Astrocyte of the spinal cord (primary cell): ENCODE results near the gene COA7.

Source experiments
- DNase-seq: peaks from one replicate; pipeline ENCODE4 v3.0.0; 2011; ENCODE audit warnings: low read depth, low spot score
- H3K4me3 ChIP-seq: 2 replicates; pipeline ENCODE4 v1.5.1; 2011; ENCODE audit warnings: low read depth, mild to moderate bottlenecking, low read length, moderate library complexity
- in situ Hi-C: cut with HindIII; loops from 2 replicates; pipeline ENCODE4 v1.10.0; 2017; ENCODE audit warnings: low sequenced_read_pairs
- TF ChIP-seq, protein P1 (sequence below): IDR thresholded peaks from 2 replicates; pipeline ENCODE4 v1.5.1; 2012; ENCODE audit warnings: low read depth, mild to moderate bottlenecking, low read length, inconsistent platforms

COA7 gene

DNA sequence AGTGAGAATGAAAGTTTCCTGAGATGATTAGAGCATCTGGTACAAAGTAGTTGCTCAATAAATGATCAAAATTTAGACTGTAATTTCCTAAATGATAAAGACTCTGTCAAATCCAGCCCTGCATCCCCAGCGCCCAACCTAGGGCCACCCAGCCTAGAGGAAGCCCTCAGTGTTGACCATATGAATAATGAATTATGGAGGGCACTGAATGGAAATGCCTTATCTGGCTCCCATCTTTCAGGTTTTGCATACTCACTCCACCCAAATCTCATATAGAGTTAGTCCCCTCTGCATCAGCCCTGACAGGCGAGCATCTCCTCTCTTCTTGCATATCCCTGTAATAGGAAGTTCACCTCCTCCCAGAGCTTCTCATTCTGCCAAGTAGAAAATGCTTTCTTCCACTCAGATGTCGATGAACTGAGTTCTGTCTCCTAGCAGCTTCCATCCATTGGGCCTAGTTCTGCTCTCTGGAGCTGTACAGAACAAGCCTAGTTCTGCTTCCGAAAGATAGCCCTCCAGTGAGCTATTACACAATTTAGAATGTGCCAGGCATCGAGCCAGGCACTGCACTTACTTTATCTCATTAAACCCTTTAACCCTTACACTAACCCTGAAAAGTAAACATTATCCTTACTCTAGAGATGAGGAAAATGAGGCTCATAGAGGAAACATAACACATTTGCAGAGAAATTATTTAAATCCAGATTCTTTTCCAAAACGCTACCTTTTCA is 20.9 kb downstream of the COA7 start:
- in situ Hi-C loops, result no loop called here
- no peak for DNase-seq
- H3K4me3 ChIP-seq, result no peak overlapping the region
- TF ChIP-seq, protein P1, sequence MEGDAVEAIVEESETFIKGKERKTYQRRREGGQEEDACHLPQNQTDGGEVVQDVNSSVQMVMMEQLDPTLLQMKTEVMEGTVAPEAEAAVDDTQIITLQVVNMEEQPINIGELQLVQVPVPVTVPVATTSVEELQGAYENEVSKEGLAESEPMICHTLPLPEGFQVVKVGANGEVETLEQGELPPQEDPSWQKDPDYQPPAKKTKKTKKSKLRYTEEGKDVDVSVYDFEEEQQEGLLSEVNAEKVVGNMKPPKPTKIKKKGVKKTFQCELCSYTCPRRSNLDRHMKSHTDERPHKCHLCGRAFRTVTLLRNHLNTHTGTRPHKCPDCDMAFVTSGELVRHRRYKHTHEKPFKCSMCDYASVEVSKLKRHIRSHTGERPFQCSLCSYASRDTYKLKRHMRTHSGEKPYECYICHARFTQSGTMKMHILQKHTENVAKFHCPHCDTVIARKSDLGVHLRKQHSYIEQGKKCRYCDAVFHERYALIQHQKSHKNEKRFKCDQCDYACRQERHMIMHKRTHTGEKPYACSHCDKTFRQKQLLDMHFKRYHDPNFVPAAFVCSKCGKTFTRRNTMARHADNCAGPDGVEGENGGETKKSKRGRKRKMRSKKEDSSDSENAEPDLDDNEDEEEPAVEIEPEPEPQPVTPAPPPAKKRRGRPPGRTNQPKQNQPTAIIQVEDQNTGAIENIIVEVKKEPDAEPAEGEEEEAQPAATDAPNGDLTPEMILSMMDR, result no peak

DNA sequence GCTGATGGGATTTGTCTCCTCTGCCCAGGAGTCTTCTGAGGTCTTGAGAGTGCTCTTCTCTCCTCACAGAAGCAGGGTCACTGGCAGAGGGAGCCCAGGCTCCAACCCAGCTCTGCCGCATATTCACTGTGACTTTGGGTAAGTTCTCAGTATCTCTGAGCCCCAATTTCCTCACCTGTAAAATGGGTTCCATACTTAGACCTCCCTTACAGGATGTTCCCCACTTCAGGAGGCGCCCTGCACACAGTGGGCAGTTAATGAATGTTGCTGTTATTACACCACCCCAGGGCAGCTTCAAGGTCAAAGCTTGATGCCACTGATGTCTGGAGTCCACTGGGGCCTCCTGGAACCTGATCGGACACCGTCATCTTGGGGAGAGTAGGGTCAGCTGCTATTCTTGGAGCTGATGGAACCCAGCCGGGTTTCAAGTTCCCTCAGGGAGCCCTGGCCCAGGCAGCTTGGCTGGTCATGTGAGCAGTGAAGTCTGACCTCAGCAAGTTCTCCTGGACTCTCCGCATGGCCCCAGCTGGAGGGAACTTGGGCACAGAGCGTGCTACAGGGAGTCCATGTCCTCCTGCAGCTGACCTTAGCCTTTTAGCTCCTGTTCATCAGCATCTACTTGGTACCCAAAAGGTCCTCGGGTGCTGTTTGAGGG is 21.8 kb downstream of the COA7 start:
- DNase-seq, result no peak
- TF ChIP-seq, protein P1, result no peak
- H3K4me3 ChIP-seq, result no peak overlapping the region
- in situ Hi-C loops, result no loop called here

DNA sequence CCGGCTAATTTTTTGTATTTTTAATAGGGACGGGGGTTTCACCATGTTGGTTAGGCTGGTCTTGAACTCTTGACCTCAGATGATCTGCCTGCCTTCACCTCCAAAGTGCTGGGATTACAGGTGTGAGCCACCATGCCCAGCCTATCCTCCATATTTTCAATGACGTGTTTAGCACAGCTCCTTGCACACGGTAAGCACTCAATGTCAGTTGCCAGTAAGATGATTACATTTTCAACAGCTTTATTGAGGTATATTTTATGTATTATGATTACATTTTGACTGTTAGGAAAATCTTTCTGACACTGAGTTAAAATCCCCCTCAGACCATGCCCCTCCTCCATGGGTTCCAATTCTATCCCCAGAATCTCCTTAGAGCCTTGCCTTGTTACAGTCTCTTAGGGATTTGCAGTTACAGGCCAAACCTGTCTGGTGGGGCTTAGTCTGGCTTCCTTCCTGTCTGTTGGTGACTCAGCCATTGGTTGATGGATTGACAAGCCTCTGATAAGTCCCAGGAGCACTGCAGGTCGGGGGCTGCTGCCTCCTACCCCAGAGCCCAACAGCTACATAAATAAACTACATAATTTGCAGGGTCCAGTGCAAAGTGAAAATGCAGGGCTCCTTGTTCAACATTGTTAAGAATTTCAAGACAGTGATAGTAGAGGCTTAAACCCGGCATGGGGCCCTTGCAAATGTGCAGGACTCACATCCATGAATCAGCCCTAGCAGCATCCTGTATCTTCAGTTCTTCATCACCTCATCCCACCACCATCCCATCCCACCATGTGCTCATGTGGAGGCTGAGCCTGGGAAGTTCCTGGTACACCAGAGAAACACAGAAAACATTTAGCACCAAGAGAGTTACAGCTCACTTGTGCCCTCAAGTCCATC is 23.4 kb downstream of the COA7 start:
- no peak overlapping the region for H3K4me3 ChIP-seq
- DNase-seq, result no peak

DNA sequence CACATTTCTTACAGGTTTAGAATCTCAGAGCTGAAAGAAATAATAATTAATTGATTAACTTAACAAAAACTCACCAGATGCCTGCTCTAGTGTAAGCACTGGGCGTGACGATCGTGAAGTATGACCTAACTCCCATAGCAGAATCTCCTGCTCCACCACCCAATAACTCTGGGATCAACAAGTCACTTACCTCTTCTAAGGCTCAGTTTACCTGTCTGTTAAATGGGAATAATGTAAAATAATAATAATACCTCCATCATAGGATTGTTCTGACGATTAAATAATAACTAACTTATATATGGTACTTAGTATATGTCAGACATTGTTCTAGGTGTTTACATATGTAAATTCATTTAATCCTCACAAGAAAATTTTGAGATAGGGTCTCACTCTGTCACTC is 24.6 kb downstream of the COA7 start:
- no peak overlapping the region for H3K4me3 ChIP-seq
- in situ Hi-C loops, result no loop called here
- no peak for DNase-seq
- TF ChIP-seq, protein P1, result no peak

More for the DNA sequence above, 23.4 kb downstream of the COA7 start:
- TF ChIP-seq, protein P1, result no peak
- in situ Hi-C loops, result no loop called here

DNA sequence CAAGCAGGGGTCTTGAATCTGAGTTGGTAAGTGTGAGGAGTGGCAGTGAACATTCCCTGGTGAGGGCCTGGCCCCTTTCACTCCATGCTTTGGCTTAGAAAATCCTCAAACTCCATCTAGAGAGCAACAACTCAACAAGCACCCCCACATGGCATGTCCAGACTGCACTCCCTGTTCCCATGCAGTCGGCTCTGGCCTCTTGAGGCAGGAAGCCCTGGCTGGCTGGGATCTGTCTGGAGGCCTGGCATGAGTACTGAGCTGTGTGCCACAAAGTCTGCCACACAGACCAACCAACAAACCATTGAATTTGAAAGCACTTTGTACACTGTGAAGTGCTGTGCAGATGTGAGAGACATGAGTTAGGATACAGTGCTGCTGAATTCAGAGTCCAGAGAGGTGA is 25.2 kb downstream of the COA7 start:
- in situ Hi-C loops, result no loop called here
- H3K4me3 ChIP-seq, result no peak overlapping the region

DNA sequence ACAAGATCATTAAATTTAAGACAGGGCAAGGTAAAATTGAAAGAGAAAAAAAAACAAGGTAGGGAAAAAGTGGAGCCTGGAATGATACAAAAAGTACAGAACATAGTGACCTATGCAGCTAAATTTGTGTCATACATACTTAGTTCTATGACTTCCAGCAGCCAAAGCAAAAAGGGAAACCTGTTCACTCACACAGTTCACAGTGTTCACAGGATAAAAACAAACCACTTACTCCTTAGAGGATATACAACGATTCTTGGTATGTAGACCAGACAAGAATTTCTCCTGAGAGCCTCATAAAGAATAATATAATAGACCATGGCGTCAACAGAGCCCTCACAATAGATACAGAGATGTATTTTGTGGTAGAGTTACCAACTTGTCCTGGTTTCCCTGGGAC is 27.5 kb downstream of the COA7 start:
- no peak for DNase-seq
- in situ Hi-C loops, result no loop called here
- TF ChIP-seq, protein P1, result no peak
- H3K4me3 ChIP-seq, result no peak overlapping the region

More for the DNA sequence above, 25.2 kb downstream of the COA7 start:
- no peak for DNase-seq
- TF ChIP-seq, protein P1, result no peak
